Activated CD8-positive, alpha-beta memory T cell treated with anti-CD3 and anti-CD28 coated beads, Interleukin-2, amount 50 U/mL, for 48 hours (primary cell): ENCODE data around the gene NAA10.

Experiments
- DNase-seq: peaks from one replicate; pipeline ENCODE4 v3.0.0-alpha.2; 2020

The NAA10 gene

DNA sequence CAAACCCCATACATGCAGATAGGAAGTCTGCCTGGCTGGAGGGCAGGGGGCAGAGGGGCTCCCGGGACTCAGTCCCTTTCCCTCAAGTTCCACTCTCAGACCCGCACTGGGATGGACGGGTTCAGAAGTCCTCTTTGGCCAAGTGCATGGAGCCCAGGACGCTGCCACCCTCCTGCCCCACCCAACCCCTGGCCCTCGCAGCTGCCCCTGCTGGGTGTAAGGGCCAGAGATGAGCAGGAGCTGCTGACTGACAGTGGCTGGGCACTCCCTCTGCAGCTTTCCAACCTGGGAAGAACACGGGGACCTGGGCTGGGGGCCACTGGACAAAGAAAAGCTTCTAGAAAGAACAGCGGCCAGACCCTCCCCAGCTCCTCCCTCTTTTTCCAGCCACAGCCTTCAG lies 52.3 kb downstream of the NAA10 start:
- no peak for DNase-seq

DNA sequence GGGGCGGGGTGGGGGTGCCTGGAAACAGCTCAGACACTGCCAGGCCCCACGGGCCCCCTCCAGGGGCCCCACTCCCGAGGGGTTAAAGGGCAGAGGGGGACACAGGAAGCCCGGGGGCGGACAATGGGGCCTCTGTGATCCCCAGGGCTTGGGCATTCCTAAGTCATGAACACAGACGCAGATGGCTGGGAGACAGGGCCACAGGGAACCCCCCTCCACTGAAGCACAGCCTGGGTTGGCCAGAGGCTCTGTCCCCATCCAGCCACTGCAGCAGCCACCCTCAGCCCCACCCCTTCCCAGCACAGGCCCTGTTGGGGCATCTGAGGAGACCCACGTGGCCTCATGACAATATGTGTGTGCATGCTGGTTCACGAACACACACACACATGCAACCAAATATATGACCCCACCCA lies 52.7 kb downstream of the NAA10 start:
- no peak for DNase-seq

DNA sequence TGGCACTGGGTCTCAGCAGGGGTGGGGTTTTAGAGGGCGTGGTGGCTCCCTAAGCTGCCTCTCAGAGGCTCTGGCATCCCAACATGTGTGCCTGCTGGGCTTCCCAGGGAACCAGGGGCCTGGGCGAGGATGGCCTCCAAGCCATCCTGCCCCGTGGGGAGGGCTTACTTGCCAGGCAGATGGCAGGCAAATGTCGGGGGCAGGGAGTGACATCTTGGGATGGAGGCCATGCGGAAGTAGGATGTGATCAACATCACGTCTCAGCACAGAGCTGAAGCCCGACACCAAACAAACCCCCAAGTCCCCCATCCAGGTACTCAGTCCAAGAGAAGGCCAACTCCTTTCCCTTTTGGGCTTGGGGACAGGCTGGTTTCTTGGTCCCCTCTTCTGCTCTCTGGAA lies 53.6 kb downstream of the NAA10 start:
- no peak for DNase-seq

GRCh38 chrX:153880440-153880815 lies 54.4 kb downstream of the NAA10 start:
- DNase-seq, result no peak

GRCh38 chrX:153879741-153880439 lies 54.9 kb downstream of the NAA10 start:
- no peak for DNase-seq
